ENCODE results near the gene CCK. TPM values are rescaled to one million over a fixed set of nuclear protein-coding genes. Genes with fewer than 3 reads are reported as not detected.

The CCK gene
- total and polyA plus RNA-seq, 2 experiments from 2014 or later: 3.1 to 4.2 TPM

- TF ChIP-seq POLR2AphosphoS5 (IDR thresholded peaks at IDR 0.05; ENCODE audit: low read depth): no peak
- no peak for TF ChIP-seq CTCF (conservative IDR thresholded peaks at IDR 0.05; ENCODE audit: low read depth in 2 of 2)
- TF ChIP-seq EZH2phosphoT487 (IDR thresholded peaks at IDR 0.05; ENCODE audit: unreplicated experiment): no peak
- TF ChIP-seq ETS1 (IDR thresholded peaks at IDR 0.05): no peak
- no peak for TF ChIP-seq ZNF331 (CRISPR knock-in tag; IDR thresholded peaks at IDR 0.05; ENCODE audit: low read depth)
- TF ChIP-seq CREB1 (CRISPR knock-in tag; IDR thresholded peaks at IDR 0.05; ENCODE audit: low read depth): no peak
These were observed 15.2 kb downstream of the CCK start (continued) for GRCh38 chr3:42250761-42251160.

- H2AFZ ChIP-seq: no peak overlapping the region
- no peak overlapping the region for H3K4me3 Mint-ChIP-seq
- H4K20me1 ChIP-seq (replicated peaks; ENCODE audit: insufficient read depth): no peaks in the 10 kb centered on the region
- no peak overlapping the region for H3K27ac Mint-ChIP-seq
- H3K36me3 Mint-ChIP-seq (ENCODE audit: low read depth): no peaks in the 10 kb centered on the region; the same call in 2 of the 3 replicates
- ATAC-seq (peak; percentile 82), DNase-seq (ENCODE audit: low spot score) (peak; percentile 84)
- no peaks in the 10 kb centered on the region for H3K4me1 Mint-ChIP-seq
- H3K4me2 ChIP-seq: no peak overlapping the region
- no peaks in the 10 kb centered on the region for H3F3A ChIP-seq (replicated peaks; ENCODE audit: low read depth)
- H3K9me2 ChIP-seq (ENCODE audit: insufficient read depth): no peaks in the 10 kb centered on the region
- H3K27me3 ChIP-seq (ENCODE audit: insufficient read depth): no peaks in the 10 kb centered on the region
- H3K36me3 ChIP-seq (ENCODE audit: insufficient read depth): no peaks in the 10 kb centered on the region
- no peak overlapping the region for H3K27ac ChIP-seq (ENCODE audit: low read depth)
- no peaks in the 10 kb centered on the region for H3K4me1 ChIP-seq (ENCODE audit: insufficient read depth)
- H3K27me3 Mint-ChIP-seq (ENCODE audit: insufficient read depth, low read depth, poor library complexity): peaks cover 4% of the 10 kb centered on the region
- no peaks in the 10 kb centered on the region for H3K79me2 ChIP-seq (replicated peaks; ENCODE audit: insufficient read depth)
- no peak overlapping the region for H3K4me3 ChIP-seq
- no peaks in the 10 kb centered on the region for H3K9me3 Mint-ChIP-seq
- TF ChIP-seq REST (IDR thresholded peaks at IDR 0.05; ENCODE audit: unreplicated experiment) (no peak), CTCF (conservative IDR thresholded peaks at IDR 0.05; ENCODE audit: low read depth in 2 of 2) (peak; percentile 83 to 85), POLR2AphosphoS5 (IDR thresholded peaks at IDR 0.05; ENCODE audit: low read depth) (no peak), CREB1 (CRISPR knock-in tag; IDR thresholded peaks at IDR 0.05; ENCODE audit: low read depth) (0 out of 2 replicates have a peak, but pooled peaks have one; percentile 8), EZH2phosphoT487 (IDR thresholded peaks at IDR 0.05; ENCODE audit: unreplicated experiment) (no peak)
These were observed 18.4 kb downstream of the CCK start for GRCh38 chr3:42247576-42248027.

Measured in GM23338 (cell line).